Upper lobe of left lung (tissue), 6 donors: ENCODE results near the gene KBTBD12. TPM values are rescaled to one million over a fixed set of nuclear protein-coding genes. Genes with fewer than 3 reads are reported as not detected.
A peak's percentile ranks its signal among the peaks of the same experiment; 100 is the strongest.
"Not testable (repeated sequence)": the region's sequence is repeated elsewhere in the genome, so short reads cannot be mapped to it uniquely, and the experiment has no call there.

ENCODE experiments used
- ATAC-seq, 2 donors: fragments of 200-7000 bp; cut with Tn5 transposase; one replicate each; pipeline ENCODE4 v1.9.1; 2022; ENCODE audit warnings: mild to moderate bottlenecking in 2 of 2, moderate library complexity in 2 of 2; ENCODE audit not compliant: low FRiP score in 2 of 2
- DNase-seq, 2 donors: peaks; one replicate each; pipeline ENCODE4 v3.0.0-alpha.2; 2019 to 2020
- H3K27ac ChIP-seq, 4 donors: fragments of 200-600 bp; sonication (generic); one replicate each; pipeline ENCODE4 v1.5.1; 2016 to 2019
- H3K27me3 ChIP-seq, 4 donors: fragments of 200-600 bp; sonication (generic); one replicate each; pipeline ENCODE4 v1.5.1; 2017 to 2019
- H3K36me3 ChIP-seq, 4 donors: fragments of 200-600 bp; sonication (generic); one replicate each; pipeline ENCODE4 v1.5.1; 2016 to 2019
- H3K4me1 ChIP-seq, 4 donors: fragments of 200-600 bp; sonication (generic); one replicate each; pipeline ENCODE4 v1.5.1; 2018 to 2019
- H3K4me3 ChIP-seq, 4 donors: fragments of 200-600 bp; sonication (generic); one replicate each; pipeline ENCODE4 v1.5.1; 2017 to 2019; ENCODE audit warnings: mild to moderate bottlenecking in 2 of 4, moderate library complexity in 1 of 4
- H3K9me3 ChIP-seq, 4 donors: fragments of 200-600 bp; sonication (generic); one replicate each; pipeline ENCODE4 v1.5.1; 2018 to 2019
- CTCF ChIP-seq, 6 experiments: fragments of 450-650 bp in 4 of 6; fragments of 200-600 bp in 2 of 6; sonication (generic) in 2 of 6; IDR thresholded peaks; one replicate each; pipeline ENCODE4 v1.5.1; 2016 to 2019; ENCODE audit warnings: antibody characterized with exemption in 6 of 6
- EP300 ChIP-seq, 4 donors: sonication (generic); formaldehyde crosslinking; IDR thresholded peaks; one replicate each; pipeline ENCODE4 v1.5.1; 2017; ENCODE audit warnings: antibody characterized with exemption in 4 of 4, control low read depth in 2 of 4
- POLR2A ChIP-seq, 4 donors: fragments of 450-650 bp; IDR thresholded peaks; one replicate each; pipeline ENCODE4 v1.5.1; 2016 to 2017; ENCODE audit warnings: antibody characterized with exemption in 4 of 4, mild to moderate bottlenecking in 2 of 4
- POLR2AphosphoS5 ChIP-seq, 2 donors: sonication (generic); formaldehyde crosslinking; IDR thresholded peaks; one replicate each; pipeline ENCODE4 v1.5.1; 2017; ENCODE audit warnings: antibody characterized with exemption in 2 of 2
- WGBS, 2 donors: methylation state at CpG; one replicate each; pipeline ENCODE4 v1.1.5; 2017 to 2018; 5-methylcytosine and 5-hydroxymethylcytosine counted together
- total RNA-seq, 6 donors: library from RNA; depleted of rRNA in 4 of 6; stranded (reverse); fragments of >200 nt in 4 of 6; gene quantifications; one replicate each; pipeline versions ENCODE4 v1.1.0 to v1.2.1, GENCODE V29; 2016 to 2021
- donor health status: DM: no; HTN: no; CAD: no; lungs with moderate emphysema.
- donor health status: DM: no; HTN: yes; CAD: no; lungs with severe emphysema.

The KBTBD12 gene
- total RNA-seq, 6 donors from 2014 or later = 0.37 to 2.1 (median 0.71) TPM

DNA sequence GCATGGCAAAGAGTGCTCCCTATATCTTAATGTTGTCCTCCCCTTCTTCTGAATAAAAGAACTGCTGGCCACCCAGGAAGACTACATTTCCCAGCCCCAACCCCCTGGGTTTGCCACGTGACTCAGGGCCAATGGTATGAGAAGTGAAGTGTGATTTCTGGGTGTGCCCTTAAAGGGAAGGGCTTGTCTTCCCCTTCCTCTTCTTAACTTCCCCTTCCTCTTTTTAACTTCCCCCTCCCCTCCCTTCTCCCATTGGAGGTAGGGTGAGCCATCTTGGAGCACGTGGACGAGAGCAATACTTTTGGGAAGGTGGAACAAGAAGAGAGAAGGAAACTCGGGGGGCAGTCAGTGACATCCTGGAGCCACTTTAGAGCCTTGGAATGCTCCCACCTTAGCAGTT is 6.8 kb upstream of the KBTBD12 start:
- Histone ChIP-seq H3K9me3 (no peaks in the 10 kb centered on the region), H3K36me3 (no peaks in the 10 kb centered on the region), H3K27me3 (no peaks in the 10 kb centered on the region), H3K4me1 (peaks cover 13 to 17% (median 13%) of the 10 kb centered on the region in 4 donors), H3K4me3 (no peak overlapping the region), H3K27ac (no peak overlapping the region)
- WGBS, 2 donors = 49 to 70% methylated on average over 4 of the region's 4 CpGs
- ATAC-seq (peak in 1 of 2 donors; percentile 82), DNase-seq (no peak)
- TF ChIP-seq POLR2A (IDR thresholded peaks at IDR 0.05) (no peak), POLR2AphosphoS5 (IDR thresholded peaks at IDR 0.05) (no peak), EP300 (IDR thresholded peaks at IDR 0.05) (no peak), CTCF (IDR thresholded peaks at IDR 0.05) (no peak)

GRCh38 chr3:127908951-127909350 is 6.1 kb upstream of the KBTBD12 start:
- TF ChIP-seq POLR2A (IDR thresholded peaks at IDR 0.05) (no peak), CTCF (IDR thresholded peaks at IDR 0.05) (no peak), EP300 (IDR thresholded peaks at IDR 0.05) (no peak), POLR2AphosphoS5 (IDR thresholded peaks at IDR 0.05) (no peak)
- DNase-seq (no peak), ATAC-seq (no peak)

DNA sequence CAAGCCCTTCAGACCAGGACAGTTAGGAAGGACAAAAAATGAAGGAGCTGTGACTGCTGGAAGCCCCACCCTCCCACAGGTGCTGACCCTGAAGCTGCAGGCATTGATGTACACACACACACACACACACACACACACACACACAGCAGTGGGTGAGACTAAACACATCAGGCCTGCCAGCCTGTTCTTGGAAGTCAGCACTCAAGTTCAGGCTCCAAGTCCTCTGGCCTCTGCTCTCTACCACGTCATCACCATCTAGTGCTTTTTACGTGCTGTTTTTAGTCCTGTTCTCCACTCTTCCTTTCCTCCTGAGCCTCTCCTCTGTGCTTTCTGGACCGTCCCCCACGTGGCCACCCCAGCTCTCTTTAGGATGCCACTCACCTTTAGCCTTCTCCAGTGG is 5.4 kb upstream of the KBTBD12 start:
- 81 to 85% methylated on average over 4 of the region's 4 CpGs for WGBS, 2 donors
- peaks cover 13 to 17% (median 16%) of the 10 kb centered on the region in 4 donors for H3K4me1 ChIP-seq
- no peak overlapping the region for H3K27ac ChIP-seq
- TF ChIP-seq POLR2A (IDR thresholded peaks at IDR 0.05) = no peak
- no peak for TF ChIP-seq POLR2AphosphoS5 (IDR thresholded peaks at IDR 0.05)
- no peak for TF ChIP-seq CTCF (IDR thresholded peaks at IDR 0.05)
- TF ChIP-seq EP300 (IDR thresholded peaks at IDR 0.05) = no peak
- no peak for ATAC-seq
- no peak overlapping the region for H3K4me3 ChIP-seq
- H3K36me3 ChIP-seq = no peaks in the 10 kb centered on the region
- H3K9me3 ChIP-seq = no peaks in the 10 kb centered on the region
- DNase-seq = no peak
- no peaks in the 10 kb centered on the region for H3K27me3 ChIP-seq

More at GRCh38 chr3:127908951-127909350, 6.1 kb upstream of the KBTBD12 start:
- no peaks in the 10 kb centered on the region for H3K36me3 ChIP-seq
- no peak overlapping the region for H3K27ac ChIP-seq
- H3K4me1 ChIP-seq = peaks cover 13 to 17% (median 13%) of the 10 kb centered on the region in 4 donors
- no peaks in the 10 kb centered on the region for H3K27me3 ChIP-seq
- WGBS, 2 donors = 91 to 100% methylated on average over 1 of the region's 1 CpG
- H3K4me3 ChIP-seq = no peak overlapping the region
- no peaks in the 10 kb centered on the region for H3K9me3 ChIP-seq

DNA sequence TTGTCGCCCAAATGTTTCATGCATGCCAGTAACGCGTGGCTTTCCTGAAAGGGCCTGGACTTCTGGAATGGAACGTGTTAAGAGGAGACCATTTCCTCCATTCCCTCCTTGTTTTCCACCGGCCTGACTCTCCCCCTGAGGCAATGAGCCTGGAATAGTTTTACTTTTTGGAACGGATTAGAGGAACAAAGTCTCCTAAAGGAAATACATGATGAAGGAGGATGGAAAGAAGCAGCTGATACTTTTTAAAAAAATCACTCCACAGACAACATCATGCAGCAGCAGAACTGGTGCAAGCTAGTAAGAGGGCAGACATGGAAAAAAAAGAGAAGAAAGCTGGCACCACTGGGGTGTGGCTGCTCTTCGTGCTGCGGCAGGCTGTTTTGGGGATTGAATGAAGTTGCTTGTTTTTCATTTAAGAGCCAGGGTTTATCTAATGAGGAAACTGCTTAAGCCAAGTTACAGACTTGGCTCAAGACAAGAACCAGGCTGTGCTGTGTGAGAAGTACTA is 3.6 kb upstream of the KBTBD12 start:
- peaks cover 17 to 25% (median 22%) of the 10 kb centered on the region in 4 donors for H3K4me1 ChIP-seq
- TF ChIP-seq POLR2AphosphoS5 (IDR thresholded peaks at IDR 0.05) (no peak), POLR2A (IDR thresholded peaks at IDR 0.05) (no peak), EP300 (IDR thresholded peaks at IDR 0.05) (no peak), CTCF (IDR thresholded peaks at IDR 0.05) (no peak)
- peak in 1 of 2 donors; percentile 37 for ATAC-seq
- peaks cover 0 to 4% (median 0%) of the 10 kb centered on the region in 4 donors for H3K27me3 ChIP-seq
- DNase-seq = no peak
- no peaks in the 10 kb centered on the region for H3K36me3 ChIP-seq
- H3K27ac ChIP-seq = peak overlapping the region in 3 of 4 donors; percentile 35 to 61 (median 42)
- H3K9me3 ChIP-seq = no peaks in the 10 kb centered on the region
- no peak overlapping the region for H3K4me3 ChIP-seq
- WGBS, 2 donors = 27 to 37% methylated on average over 8 of the region's 8 CpGs

GRCh38 chr3:127913841-127914240 is 1.2 kb upstream of the KBTBD12 start:
- not testable (repeated sequence) for H3K27ac ChIP-seq, DNase-seq, H3K9me3 ChIP-seq, H3K27me3 ChIP-seq, H3K36me3 ChIP-seq, H3K4me3 ChIP-seq, ATAC-seq
- WGBS, 2 donors = 95 to 96% methylated on average over 2 of the region's 2 CpGs
- peaks cover 17 to 25% (median 22%) of the 10 kb centered on the region in 4 donors for H3K4me1 ChIP-seq
